HAP-1 (cell line): ENCODE data around the gene SPIRE2.
A peak's percentile ranks its signal among the peaks of the same experiment; 100 is the strongest.
"Not testable (repeated sequence)": the region's sequence is repeated elsewhere in the genome, so short reads cannot be mapped to it uniquely, and the experiment has no call there.

Experiments used
- DNase-seq, 2 experiments: peaks; one replicate each; pipeline ENCODE4 v3.0.0-alpha.2; 2016 to 2020; ENCODE audit warnings: low spot score in 2 of 2
- H3K27me3 ChIP-seq: fragments of 250-450 bp; sonication (Bioruptor Pico); 2 replicates; pipeline ENCODE4 v1.5.1; 2020; ENCODE audit warnings: low read depth, mild to moderate bottlenecking, moderate library complexity
- H3K36me3 ChIP-seq: fragments of 250-450 bp; sonication (Bioruptor Pico); replicated peaks from 2 replicates; pipeline ENCODE4 v1.5.1; 2020; ENCODE audit warnings: mild to moderate bottlenecking
- H3K4me1 ChIP-seq: fragments of 250-450 bp; sonication (Bioruptor Pico); 2 replicates; pipeline ENCODE4 v1.5.1; 2020; ENCODE audit warnings: mild to moderate bottlenecking
- H3K4me3 ChIP-seq: fragments of 250-450 bp; sonication (Bioruptor Pico); 2 replicates; pipeline ENCODE4 v1.5.1; 2020; ENCODE audit warnings: mild to moderate bottlenecking, moderate library complexity
- H3K9me3 ChIP-seq: fragments of 250-450 bp; sonication (Bioruptor Pico); 2 replicates; pipeline ENCODE4 v1.5.1; 2020; ENCODE audit warnings: mild to moderate bottlenecking, moderate library complexity
- in situ Hi-C: fragments of 300-500 bp; cut with MboI; formaldehyde crosslinking; loops from 3 replicates; pipeline ENCODE4 v1.14.3; 2020; ENCODE audit warnings: low sequenced_read_pairs, inconsistent platforms, mixed read lengths

The SPIRE2 gene

DNA sequence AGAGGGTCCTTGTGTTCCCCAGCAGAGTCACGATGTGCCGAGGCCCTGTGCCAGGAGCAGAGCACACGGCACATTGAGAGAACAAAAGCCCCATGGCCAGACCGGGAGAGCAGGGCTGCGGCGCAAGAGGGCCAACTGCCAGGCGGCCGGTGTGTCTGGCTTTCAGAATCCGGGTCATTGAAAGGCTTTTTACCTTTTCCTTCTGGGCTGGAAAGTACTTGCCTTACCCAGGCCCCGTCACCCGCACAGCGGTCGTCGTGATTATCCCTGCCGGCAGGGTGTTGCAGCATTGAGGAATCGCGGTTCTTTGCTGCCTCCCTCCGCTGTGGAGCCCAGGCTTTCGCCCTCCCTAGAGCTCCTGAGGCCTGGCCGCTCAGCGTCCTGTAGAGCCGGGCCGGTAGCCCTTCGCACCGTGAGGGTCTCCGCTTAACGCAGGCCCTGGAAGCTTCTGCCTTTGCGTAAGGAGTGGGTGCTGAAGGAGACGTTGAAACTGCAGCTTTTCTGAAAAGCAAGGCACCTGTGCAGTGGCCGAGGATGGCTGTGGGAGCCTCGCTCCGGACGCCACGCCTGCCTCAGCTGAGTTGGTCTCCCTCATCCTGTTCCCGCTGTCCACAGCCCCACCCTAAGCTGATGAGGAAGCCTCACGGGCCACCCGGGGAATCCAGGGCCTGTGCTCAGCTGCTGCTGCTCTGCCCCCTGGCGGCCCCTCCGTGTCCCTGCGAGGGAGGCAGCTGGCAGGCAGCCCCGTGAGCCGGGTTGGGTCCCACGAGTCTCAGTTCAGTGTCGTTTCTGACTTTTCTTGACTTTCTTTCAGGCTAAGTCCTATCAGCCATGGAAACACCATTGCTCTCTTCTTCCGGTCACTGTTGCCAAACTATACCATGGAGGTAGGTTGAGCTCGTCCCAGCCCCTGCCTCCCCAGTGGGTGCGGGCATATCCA, 81.8 kb downstream of the SPIRE2 start:
- peak; percentile 41 to 84 for DNase-seq
- Histone ChIP-seq H3K27me3 (no peaks in the 10 kb centered on the region), H3K9me3 (no peaks in the 10 kb centered on the region), H3K4me3 (no peak overlapping the region), H3K36me3 (peaks cover 47% of the 10 kb centered on the region), H3K4me1 (no peaks in the 10 kb centered on the region)
- in situ Hi-C loops = no loop called here

- no peak overlapping the region for H3K4me3 ChIP-seq
- DNase-seq = no peak
- H3K4me1 ChIP-seq = no peaks in the 10 kb centered on the region
- no peaks in the 10 kb centered on the region for H3K9me3 ChIP-seq
- in situ Hi-C loops = no loop called here
- H3K36me3 ChIP-seq = peaks cover 40% of the 10 kb centered on the region
- H3K27me3 ChIP-seq = no peaks in the 10 kb centered on the region
These were observed 82.6 kb downstream of the SPIRE2 start for GRCh38 chr16:89910717-89911354.

- H3K4me1 ChIP-seq = no peaks in the 10 kb centered on the region
- H3K36me3 ChIP-seq = peaks cover 35% of the 10 kb centered on the region
- H3K4me3 ChIP-seq = no peak overlapping the region
- DNase-seq = no peak
- H3K9me3 ChIP-seq = no peaks in the 10 kb centered on the region
- H3K27me3 ChIP-seq = no peaks in the 10 kb centered on the region
- in situ Hi-C loops = no loop called here
These were observed 83.1 kb downstream of the SPIRE2 start for GRCh38 chr16:89911375-89911774.

GRCh38 chr16:89912143-89912542, 83.9 kb downstream of the SPIRE2 start:
- no peaks in the 10 kb centered on the region for H3K4me1 ChIP-seq

GRCh38 chr16:89912627-89913026, 84.4 kb downstream of the SPIRE2 start:
- Histone ChIP-seq H3K9me3 (no peaks in the 10 kb centered on the region), H3K4me3 (no peak overlapping the region), H3K27me3 (no peaks in the 10 kb centered on the region), H3K4me1 (peaks cover 4% of the 10 kb centered on the region), H3K36me3 (peaks cover 27% of the 10 kb centered on the region)
- no peak for DNase-seq
- in situ Hi-C loops = no loop called here

More at GRCh38 chr16:89912143-89912542, 83.9 kb downstream of the SPIRE2 start:
- Histone ChIP-seq H3K4me3 (no peak overlapping the region), H3K27me3 (no peaks in the 10 kb centered on the region), H3K36me3 (peaks cover 27% of the 10 kb centered on the region), H3K9me3 (no peaks in the 10 kb centered on the region)
- DNase-seq = no peak
- in situ Hi-C loops = no loop called here

DNA sequence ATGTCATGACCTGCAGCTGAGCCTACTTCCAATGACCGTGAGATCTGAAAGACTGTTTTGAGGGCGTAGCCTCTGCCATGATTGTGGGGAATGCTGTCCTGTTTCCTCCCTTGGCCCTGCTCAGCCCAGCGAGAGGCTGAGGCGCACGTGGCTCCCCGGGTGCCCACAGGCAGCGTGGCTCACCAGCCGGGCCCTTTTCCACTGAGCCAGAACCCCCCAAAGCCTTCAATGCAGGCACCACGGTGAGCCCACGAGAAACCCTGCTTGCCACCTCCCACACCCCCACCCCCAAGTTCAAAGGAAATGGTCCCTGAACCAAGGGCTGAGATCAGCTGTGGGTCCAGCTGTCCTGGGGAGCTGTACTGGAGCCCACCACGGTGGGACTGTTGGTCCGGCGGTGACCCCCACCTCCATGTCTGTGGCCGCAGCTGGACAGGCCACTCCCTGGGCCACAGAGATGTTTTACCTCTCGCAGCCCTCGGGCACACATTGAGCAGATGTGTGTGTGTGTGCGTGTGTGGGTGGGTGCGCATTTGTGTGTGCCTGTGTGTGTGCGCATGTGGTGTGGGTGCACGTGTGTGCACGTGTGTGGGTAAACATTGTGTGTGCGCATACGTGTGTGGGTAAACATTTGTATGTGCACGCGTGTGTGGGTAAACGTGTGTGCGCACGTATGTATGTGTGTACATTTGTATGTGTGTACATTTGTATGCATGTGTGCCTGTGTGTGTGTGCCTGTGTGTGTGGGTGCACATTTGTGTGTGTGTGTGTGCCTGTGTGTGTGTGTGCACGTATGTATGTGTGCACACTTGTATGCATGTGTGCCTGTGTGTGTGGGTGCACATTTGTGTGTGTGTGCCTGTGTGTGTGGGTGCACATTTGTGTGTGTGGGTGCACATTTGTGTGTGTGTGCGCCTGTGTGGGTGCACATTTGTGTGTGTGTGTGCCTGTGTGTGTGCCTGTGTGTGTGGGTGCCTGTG, 85.4 kb downstream of the SPIRE2 start:
- Histone ChIP-seq H3K36me3 (peaks cover 27% of the 10 kb centered on the region), H3K27me3 (no peaks in the 10 kb centered on the region), H3K4me1 (peaks cover 10% of the 10 kb centered on the region), H3K9me3 (no peaks in the 10 kb centered on the region), H3K4me3 (no peak overlapping the region)
- no peak for DNase-seq
- in situ Hi-C loops = no loop called here

DNA sequence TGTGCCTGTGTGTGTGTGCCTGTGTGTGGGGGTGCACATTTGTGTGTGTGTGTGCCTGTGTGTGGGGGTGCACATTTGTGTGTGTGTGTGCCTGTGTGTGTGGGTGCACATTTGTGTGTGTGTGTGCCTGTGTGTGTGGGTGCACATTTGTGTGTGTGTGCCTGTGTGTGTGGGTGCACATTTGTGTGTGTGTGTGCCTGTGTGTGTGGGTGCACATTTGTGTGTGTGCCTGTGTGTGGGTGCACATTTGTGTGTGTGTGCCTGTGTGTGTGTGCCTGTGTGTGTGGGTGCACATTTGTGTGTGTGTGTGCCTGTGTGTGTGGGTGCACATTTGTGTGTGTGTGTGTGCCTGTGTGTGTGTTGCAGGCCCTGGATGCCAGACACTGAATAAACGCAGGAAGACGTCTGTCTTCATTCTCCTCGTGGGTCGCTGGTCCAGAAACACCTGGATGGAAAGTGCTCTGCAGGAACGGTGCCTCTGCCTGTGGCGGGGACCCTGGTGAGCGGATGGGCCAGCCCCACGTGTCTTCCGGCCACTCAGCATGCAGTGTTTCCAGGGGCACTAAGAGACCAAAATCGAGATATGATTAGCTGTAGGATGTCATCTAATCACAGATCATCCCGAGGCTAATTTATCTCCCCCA, 86.5 kb downstream of the SPIRE2 start:
- H3K4me3 ChIP-seq, DNase-seq, in situ Hi-C loops, H3K9me3 ChIP-seq, H3K27me3 ChIP-seq: not testable (repeated sequence)
- peaks cover 12% of the 10 kb centered on the region for H3K4me1 ChIP-seq
- peaks cover 26% of the 10 kb centered on the region for H3K36me3 ChIP-seq

DNA sequence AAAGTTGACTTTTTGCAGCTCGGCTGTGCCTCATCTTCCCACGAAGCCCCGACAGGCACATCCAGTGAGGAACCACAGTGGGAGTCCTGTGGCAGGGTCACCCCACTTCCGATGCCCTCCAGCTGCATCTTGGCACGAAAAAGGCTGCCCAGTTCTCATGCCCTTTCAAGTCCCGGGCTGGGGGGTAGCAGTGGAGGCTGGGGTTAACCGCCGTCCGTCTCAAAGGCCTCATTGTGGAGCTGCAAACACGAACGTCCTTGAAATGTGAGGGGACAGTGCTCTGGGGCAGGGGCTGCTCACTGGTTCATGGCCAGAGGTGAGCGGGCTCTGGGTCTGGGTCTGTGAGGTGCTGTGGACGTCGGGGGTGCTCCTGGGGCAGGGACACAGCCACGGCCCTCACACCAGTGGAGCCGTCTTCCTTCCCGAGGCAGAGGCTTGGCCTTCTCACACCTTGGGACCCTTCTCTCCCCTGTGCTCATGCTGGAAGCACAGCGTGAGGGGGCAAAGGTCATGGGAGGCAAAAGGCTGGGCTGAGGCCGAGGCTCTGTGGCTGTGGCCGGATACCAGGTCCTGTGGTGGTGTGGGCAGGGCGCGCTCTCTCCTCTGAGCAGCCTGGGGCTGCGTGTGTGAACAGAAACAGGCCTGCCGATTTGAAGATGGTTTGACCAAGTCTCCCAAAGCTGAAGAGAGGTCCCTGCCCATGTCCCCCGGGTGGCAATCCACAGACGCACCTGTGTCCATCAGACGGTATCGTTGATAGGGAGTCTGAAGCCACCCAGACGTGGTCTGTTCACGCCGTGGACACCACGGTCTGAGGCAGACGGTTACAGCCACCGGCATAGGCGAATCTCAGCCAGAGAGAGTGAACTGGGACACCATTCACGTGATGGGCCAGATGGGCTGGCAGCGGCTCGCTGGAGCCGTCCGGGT, 87.3 kb downstream of the SPIRE2 start:
- Histone ChIP-seq H3K9me3 (no peaks in the 10 kb centered on the region), H3K27me3 (no peaks in the 10 kb centered on the region), H3K4me3 (no peak overlapping the region), H3K36me3 (peaks cover 18% of the 10 kb centered on the region), H3K4me1 (peaks cover 12% of the 10 kb centered on the region)
- no peak for DNase-seq
- in situ Hi-C loops = no loop called here

DNA sequence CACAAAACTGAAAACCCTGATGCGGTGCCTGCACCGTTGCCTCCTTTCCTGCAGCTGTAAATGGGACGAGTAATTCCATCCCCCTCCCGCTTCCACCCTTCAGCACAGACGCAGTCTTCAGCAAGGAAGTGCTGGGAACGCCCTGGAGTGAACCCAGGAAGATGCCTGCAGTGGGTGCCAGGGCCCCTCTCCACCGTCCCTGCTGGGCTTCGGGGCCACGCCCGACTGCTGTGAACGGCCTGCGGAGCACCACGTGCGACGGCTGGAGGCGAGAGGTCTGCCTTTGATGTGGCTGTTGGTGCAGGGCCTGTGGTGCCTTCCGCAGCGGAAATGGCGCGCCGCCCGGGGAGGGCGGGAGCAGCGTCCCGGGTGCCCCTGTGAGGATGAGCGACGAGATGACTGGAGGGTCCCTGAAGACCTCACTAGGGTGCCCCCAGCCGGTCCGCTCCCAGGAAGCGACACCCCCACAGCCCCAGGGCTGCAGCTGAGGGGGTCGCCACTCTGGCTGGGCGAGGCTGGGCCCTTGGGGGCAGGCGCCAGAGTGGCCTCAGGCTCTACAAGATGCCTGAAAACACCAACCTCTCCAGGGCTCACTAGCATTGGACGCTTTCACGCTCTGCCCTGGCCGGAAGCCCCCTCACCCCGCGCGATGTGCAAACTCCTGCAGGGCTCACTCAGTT, 89.6 kb downstream of the SPIRE2 start:
- peak overlapping the region; percentile 13 for H3K4me3 ChIP-seq
- DNase-seq = peak; percentile 82 to 93
- H3K9me3 ChIP-seq = no peaks in the 10 kb centered on the region
- H3K36me3 ChIP-seq = 0 out of 2 replicates have a peak, but pooled peaks cover 3% of the 10 kb centered on the region
- in situ Hi-C loops = no loop called here
- H3K4me1 ChIP-seq = peaks cover 24% of the 10 kb centered on the region
- no peaks in the 10 kb centered on the region for H3K27me3 ChIP-seq

DNA sequence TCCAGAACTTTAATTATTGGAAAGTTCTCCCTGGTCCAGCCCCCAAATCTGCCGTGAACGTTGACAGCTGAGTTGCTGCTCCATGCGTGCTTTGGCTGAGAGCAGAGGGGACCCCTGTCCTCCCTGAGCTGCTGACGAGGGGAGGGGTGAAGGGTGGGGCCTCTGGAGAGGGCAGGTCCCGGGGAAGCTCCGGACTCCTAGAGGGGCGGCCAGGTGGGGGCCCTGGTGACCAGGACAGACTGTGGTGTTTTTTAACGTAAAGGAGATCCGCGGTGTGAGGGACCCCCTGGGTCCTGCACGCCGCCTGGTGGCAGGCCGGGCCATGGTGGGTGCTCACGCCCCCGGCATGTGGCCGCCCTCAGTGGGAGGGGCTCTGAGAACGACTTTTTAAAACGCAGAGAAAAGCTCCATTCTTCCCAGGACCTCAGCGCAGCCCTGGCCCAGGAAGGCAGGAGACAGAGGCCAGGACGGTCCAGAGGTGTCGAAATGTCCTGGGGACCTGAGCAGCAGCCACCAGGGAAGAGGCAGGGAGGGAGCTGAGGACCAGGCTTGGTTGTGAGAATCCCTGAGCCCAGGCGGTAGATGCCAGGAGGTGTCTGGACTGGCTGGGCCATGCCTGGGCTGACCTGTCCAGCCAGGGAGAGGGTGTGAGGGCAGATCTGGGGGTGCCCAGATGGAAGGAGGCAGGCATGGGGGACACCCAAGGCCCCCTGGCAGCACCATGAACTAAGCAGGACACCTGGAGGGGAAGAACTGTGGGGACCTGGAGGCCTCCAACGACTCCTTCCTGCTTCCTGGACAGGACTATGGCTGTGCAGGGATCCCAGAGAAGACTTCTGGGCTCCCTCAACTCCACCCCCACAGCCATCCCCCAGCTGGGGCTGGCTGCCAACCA, 90.4 kb downstream of the SPIRE2 start, which contains the start of gene MC1R:
Gene MC1R, plus strand, starts transcription at position 410 of the 895 bp plus-strand sequence. Its CDS starts 397 bp downstream, at position 807.
- peaks cover 24% of the 10 kb centered on the region for H3K4me1 ChIP-seq
- peak within 1 kb of the TSS; percentile 13 for H3K4me3 ChIP-seq
- H3K9me3 ChIP-seq = no peaks in the 10 kb centered on the region
- in situ Hi-C loops = no loop called here
- H3K36me3 ChIP-seq = no peaks in the 10 kb centered on the region
- H3K27me3 ChIP-seq = no peaks in the 10 kb centered on the region
- DNase-seq = peak; percentile 78 to 85
